ENCODE measurements around the gene FOXD4L6.
A peak's percentile ranks its signal among the peaks of the same experiment; 100 is the strongest.
"Not testable (repeated sequence)": the region's sequence is repeated elsewhere in the genome, so short reads cannot be mapped to it uniquely, and the experiment has no call there.

The FOXD4L6 gene

DNA sequence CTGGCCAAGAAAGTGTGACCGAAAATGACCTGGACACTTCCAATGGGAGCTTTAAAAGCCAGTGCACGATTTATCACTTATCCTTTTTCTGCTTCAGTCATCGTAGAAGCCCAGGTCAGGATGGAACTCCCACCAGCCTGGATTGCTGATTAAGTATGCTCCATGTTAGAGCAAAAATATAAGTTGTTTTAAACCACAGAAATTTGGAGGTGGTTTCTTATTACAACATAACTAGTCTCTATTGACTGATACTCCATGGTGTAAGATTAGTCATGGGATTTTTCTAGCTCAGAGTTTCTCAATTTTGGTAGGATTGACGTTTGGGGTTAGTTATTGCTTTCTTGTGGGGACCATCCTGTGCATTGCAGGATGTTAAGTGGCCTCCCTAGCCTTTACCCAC is 29.7 kb downstream of the FOXD4L6 start:
- DNase-seq: peak; percentile 46

DNA sequence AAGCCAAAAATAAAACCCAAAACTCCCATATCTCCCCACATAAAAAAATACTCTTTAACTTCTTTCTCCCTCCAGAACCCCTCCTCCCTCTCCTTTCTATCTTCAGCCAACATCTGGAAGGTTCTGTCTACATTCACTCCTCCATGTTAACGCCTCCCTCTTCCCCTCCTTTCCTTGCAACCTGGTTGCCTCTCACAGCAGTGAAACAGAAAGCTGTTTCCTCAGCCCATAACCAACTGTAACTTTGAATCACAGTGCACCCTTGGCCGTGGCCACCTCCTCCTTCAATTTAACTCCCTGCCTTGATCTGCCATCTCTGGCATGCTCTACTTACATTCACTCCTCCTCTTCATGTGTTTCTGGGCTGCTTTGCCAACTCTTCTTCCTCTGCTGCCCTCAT is 33.4 kb downstream of the FOXD4L6 start:
- DNase-seq: not testable (repeated sequence)

DNA sequence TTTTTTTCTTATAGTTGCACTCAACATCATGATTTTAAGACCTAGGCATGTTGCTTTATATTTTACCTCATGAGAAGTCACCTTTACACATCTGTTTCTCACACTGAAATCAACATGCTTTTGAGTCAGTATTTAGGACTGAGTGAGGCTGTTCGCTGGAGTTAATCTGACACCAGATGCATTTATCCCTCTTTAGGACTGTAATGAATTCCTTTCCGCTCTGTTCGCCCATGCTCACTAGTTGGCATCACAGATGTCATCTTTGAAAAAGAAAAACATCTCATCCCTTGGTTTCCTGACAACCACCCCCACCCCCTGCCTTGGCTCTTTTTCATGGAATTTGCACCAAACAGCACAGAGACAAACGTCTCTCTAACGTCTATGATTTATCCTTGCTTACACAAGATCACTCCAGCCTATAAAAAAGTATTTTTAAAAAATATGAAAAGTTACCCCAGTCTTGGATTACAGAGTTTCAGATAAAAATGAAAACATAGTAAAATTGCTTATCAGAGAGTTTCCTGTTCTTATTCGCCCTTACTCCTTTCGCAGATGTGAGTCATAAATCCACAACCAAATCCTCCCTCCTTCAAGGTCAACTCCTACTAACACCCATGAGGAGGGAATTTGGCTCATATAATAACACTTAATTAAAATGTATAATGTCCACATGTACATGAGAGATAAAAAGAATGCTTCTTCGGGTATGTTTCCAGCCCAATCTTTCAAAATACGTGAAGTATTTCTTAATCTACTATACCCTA is 34.3 kb downstream of the FOXD4L6 start:
- DNase-seq: not testable (repeated sequence)

DNA sequence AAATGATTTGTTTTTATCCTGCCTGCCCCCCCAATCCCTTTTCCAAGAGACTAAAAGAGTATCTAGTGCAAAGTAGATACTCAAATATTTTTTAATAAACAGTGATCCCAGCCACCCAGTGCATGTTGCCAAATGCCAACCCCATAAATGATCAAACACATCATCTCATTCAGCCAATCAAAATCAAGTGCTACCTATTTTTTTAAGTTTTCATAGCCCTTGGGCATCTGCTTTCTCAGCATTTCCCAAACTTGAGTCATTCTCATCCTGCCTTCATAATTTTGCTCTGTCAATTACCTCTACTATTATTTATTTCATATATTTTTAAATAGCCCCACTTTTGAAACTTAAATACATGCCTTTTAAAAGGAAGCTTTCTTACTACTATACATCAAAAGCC is 37.6 kb downstream of the FOXD4L6 start:
- DNase-seq: not testable (repeated sequence)

DNA sequence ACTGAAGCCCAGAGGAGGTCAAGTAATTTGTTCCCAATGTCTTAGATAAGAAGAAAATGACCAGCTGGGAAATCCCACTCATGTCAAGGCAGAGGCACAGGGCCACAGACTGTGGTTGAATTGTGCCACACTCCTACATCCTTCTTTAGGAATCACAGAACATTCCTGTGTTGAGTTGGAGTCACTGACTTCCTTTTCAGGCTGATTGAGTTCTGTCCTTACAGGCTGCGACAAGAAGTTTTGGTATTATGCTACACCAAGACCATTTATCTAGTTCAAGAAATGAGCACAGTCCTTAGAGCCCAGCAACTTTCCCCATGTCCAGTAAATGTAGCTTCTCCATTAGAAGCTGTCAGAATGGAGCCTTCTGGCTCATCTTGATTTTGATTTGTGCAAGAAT is 38.1 kb downstream of the FOXD4L6 start:
- not testable (repeated sequence) for DNase-seq

DNA sequence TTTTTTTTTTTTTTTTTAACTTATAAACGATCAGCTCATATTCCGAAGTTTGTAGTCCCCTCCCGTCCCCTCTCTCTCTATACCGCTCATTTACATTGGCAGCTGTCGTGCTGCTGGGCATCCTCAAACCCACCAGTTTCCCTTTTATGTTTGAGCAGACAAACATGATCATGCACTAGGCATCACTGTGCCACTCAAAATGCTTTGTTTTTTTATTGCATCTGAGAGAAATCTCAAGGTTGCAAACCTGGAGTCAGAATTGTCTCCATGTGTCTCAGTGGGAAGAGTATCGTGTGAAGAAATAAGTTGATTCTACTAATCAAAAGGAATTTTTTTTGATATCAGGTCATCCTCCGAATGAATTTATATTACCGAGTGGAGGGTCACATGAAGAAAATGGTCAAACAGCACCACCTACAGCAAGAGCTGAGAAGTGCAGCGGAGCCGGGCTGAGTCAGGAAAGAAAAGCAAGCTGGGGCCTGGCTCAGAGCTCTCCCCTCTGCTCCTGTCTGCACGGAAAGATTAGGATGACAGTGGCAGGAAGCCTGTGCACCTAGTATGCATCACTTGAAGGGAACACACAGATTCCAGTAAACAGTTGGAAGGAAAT is 39.9 kb downstream of the FOXD4L6 start:
- DNase-seq: not testable (repeated sequence)

DNA sequence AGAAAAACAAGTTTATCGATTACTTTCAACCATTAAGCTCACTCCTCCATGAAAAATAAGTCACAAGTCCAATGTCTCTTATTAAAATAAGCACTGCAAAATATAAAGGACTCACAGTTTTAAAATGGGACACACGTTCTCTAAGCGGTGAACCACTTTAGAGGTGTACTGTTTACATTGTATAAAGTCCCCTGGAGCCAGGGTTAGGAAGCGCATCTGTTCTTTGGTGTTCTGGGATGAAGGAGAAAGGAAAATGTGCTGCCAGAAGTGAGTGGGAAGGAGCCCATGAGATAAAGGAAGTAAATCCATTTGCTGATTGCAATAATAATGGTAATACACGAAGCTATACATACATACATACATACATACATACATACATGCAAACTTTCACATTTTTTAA is 40.6 kb downstream of the FOXD4L6 start:
- not testable (repeated sequence) for DNase-seq

DNA sequence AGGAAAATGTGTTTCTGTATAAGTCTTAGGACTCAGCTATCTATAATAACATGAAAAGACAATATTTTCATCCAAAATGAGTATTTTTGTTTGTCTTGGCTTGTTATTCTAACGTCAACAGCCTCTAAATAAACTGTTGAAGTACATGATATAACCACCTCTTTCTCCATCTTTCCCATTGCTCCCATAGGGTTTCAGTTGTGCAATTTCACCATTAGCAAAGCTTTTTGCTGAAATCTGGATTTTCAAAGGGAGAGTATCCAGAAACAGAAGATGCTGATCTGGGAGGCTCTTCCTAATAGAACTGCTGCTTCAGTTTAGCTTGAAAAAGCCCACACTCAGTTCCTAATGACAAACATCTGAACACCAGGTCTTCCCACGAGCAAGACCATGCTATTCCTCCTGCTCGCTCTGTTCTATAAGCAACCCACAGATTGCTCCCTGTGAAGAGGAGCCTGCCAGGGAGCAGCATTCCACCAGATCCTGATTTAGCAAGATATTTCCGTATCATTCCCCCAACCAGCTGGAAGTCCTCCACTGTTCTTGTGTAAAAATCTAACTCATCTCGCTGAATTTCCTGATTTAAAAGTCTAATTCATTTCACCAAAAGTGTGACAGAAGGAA is 41.2 kb downstream of the FOXD4L6 start:
- DNase-seq: peak; percentile 55

DNA sequence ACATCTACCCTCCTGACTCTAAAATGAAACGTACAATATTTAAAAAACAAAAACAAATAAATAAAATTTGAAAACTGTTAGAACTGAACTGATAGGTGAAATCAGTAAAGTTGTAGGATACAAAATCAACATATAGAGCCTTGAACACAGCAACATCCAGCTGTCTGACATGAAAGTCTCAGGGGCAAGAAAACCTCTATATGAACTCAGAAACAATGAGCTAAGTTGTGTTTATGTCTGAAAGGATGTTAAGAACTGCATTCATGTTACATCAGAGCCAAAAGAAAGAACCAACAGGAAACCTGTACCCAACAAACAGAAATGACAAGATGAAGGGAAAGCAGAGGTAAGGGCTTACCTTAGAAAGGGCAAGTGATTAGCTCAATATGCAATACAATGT is 41.8 kb downstream of the FOXD4L6 start:
- not testable (repeated sequence) for DNase-seq

DNA sequence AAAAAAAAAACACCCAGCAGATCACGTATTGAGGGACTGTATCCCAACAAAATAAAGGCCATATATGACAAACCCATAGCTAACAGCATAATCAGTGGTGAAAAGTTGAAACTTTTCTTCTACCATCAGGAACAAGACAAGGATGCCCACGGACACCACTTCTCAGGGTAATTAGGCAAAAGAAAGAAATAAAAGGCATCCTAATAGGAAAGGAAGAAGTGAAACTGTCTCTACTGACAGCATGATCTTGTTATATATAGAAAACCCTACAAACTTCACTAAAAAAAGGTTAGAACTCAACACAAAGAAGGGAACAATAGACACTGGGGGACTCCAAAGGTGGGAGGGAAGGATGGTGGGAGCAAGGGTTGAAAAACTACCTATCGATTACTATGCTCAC is 42.3 kb downstream of the FOXD4L6 start:
- not testable (repeated sequence) for DNase-seq

DNA sequence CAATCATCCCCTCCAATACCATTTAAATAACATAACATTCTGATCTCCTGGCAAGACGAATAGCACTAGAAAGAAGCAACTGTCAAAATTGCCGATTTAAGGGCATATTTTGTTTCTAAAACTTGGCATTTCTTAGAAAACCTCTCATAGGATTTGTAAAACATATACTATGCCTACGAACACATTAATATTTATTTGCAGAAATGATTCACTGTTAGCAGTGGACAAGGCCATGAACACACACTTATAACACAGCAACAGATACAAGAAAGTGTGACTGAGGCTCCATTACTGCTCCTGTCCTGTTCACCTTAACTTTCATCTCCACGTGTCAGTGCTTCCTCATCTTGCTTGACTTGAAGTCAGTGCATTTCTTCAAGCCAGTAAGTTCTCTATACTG is 46.1 kb downstream of the FOXD4L6 start:
- not testable (repeated sequence) for DNase-seq

DNA sequence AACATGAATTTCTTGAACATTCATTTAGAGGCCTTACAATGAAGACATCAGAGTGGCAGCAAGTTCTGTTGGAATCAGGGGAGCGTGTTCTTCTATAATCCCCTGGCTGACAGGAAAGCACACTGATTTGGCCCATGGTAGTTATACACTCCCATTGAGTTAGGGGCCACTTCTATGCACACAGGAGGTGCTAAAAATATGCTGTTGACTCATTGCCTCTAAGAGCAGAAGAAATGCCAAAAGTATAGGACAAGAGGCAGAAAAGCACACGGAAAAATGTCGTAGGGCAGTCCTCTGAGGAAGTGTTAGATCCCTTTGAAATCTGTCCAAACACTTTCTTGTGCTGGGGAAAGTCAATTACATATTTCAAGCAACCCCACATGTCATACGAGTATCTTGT is 49.0 kb downstream of the FOXD4L6 start:
- DNase-seq: peak; percentile 1

DNA sequence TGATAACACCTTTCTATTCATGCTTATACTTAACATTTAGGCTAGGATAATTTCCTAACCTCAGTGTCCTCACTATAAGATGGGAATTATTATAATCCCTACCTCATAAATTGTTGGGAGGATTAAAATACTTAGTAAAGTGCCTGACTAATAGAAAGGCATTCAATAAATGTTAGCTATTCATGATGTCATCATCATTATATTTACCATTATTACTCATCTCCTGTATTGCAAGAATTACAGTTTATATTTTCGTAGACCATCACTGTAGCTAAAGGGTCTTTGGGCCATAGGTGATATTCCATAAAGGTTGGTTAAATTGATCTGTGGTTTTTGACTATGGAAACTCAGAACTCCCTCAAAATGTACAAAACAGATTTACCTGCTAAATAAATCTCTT is 50.9 kb downstream of the FOXD4L6 start:
- DNase-seq: peak; percentile 35

Data from fibroblast of upper back skin (primary cell).